GM12872 (cell line): ENCODE measurements around the gene OR56B1.

Source experiments
- CTCF ChIP-seq: IDR thresholded peaks from 3 replicates; pipeline ENCODE4 v1.5.1; 2011; ENCODE audit warnings: low read depth, mild to moderate bottlenecking, low read length, moderate library complexity; ENCODE audit not compliant: insufficient read depth

The OR56B1 gene

GRCh38 chr11:5736396-5736795 lies at the start of gene OR56B1:
OR56B1 (plus strand) TSS chr11:5736448; CDS start chr11:5736517, 69 bp downstream.
- no peak for TF ChIP-seq CTCF

GRCh38 chr11:5688482-5688881 lies 47.8 kb upstream of the OR56B1 start:
- no peak for TF ChIP-seq CTCF

- no peak for TF ChIP-seq CTCF
Measured at GRCh38 chr11:5689551-5689983, 46.7 kb upstream of the OR56B1 start, which contains the start of gene TRIM22. TRIM22 (plus strand) TSS chr11:5689790; CDS start chr11:5696233, 6,443 bp downstream.

GRCh38 chr11:5690216-5690615 lies 46.0 kb upstream of the OR56B1 start:
- no peak for TF ChIP-seq CTCF

GRCh38 chr11:5690736-5691135 lies 45.5 kb upstream of the OR56B1 start:
- TF ChIP-seq CTCF: no peak

- no peak for TF ChIP-seq CTCF
Measured at GRCh38 chr11:5691964-5692361, 44.3 kb upstream of the OR56B1 start.

- no peak for TF ChIP-seq CTCF
Measured at GRCh38 chr11:5694642-5695041, 41.6 kb upstream of the OR56B1 start.
